Activated T-cell treated with anti-CD3 and anti-CD28 coated beads, Interleukin-2, amount 50 U/mL, for 4 hours (primary cell): Measurements from ENCODE around the gene TNP1. TPM values are rescaled to one million over a fixed set of nuclear protein-coding genes. Genes with fewer than 3 reads are reported as not detected.

Source experiments
- ATAC-seq, 2 donors: fragments of 200-7000 bp; cut with Tn5 transposase; one replicate each; pipeline ENCODE4 v1.10.0; 2021
- DNase-seq: peaks from one replicate; pipeline ENCODE4 v3.0.0-alpha.2; 2020
- H3K27me3 Mint-ChIP-seq: one replicate; pipeline ENCODE4 v1.8.0; 2021; ENCODE audit warnings: low read depth, mixed read lengths
- H3K36me3 Mint-ChIP-seq: one replicate; pipeline ENCODE4 v1.8.0; 2022; ENCODE audit warnings: mixed read lengths; ENCODE audit not compliant: insufficient read depth
- H3K4me1 Mint-ChIP-seq: one replicate; pipeline ENCODE4 v1.8.0; 2021; ENCODE audit warnings: low read depth, mixed read lengths
- H3K4me3 Mint-ChIP-seq: one replicate; pipeline ENCODE4 v1.8.0; 2021; ENCODE audit warnings: mild to moderate bottlenecking, moderate library complexity, mixed read lengths
- H3K9me3 Mint-ChIP-seq: one replicate; pipeline ENCODE4 v1.8.0; 2021; ENCODE audit warnings: mixed read lengths
- total RNA-seq, 3 donors: library from RNA; stranded (reverse); gene quantifications; one replicate each; pipeline ENCODE4 v1.2.1, GENCODE V29; 2021

Gene TNP1
- total RNA-seq, 3 donors from 2014 or later, result not detected

GRCh38 chr2:216838151-216838550 lies 21.7 kb downstream of the TNP1 start:
- Mint-ChIP-seq H3K27me3 (peaks cover 12% of the 10 kb centered on the region), H3K4me1 (no peaks in the 10 kb centered on the region), H3K36me3 (no peaks in the 10 kb centered on the region), H3K9me3 (no peaks in the 10 kb centered on the region), H3K4me3 (no peak overlapping the region)
- DNase-seq (no peak), ATAC-seq (no peak)

GRCh38 chr2:216837740-216838139 lies 22.1 kb downstream of the TNP1 start:
- H3K36me3 Mint-ChIP-seq, result no peaks in the 10 kb centered on the region
- no peaks in the 10 kb centered on the region for H3K9me3 Mint-ChIP-seq
- ATAC-seq (no peak), DNase-seq (no peak)
- H3K4me3 Mint-ChIP-seq, result no peak overlapping the region
- H3K4me1 Mint-ChIP-seq, result no peaks in the 10 kb centered on the region
- peaks cover 8% of the 10 kb centered on the region for H3K27me3 Mint-ChIP-seq

DNA sequence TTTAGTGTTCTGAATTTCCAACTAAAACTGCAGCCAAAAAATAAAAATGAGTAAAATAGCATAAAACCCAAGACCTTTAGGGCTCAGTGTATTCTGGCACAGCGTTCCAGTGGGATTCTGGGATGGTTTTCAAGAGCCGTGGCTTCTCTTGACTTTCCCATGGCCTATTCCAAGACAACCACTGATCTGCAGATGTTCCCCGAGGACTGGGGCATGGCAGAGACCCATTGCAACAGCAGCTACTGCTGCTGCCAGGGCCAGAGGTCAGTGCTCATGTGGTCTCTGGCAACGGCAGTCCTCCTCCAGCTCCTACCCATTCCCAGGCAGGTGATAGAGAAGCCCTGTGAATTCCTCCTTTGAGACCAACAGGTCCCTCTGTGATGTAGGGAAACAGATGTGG lies 26.8 kb downstream of the TNP1 start:
- no peaks in the 10 kb centered on the region for H3K36me3 Mint-ChIP-seq
- no peaks in the 10 kb centered on the region for H3K9me3 Mint-ChIP-seq
- DNase-seq, result no peak
- no peaks in the 10 kb centered on the region for H3K4me1 Mint-ChIP-seq
- H3K4me3 Mint-ChIP-seq, result no peak overlapping the region
- ATAC-seq, result no peak
- H3K27me3 Mint-ChIP-seq, result peaks cover 7% of the 10 kb centered on the region

GRCh38 chr2:216830346-216830745 lies 29.5 kb downstream of the TNP1 start:
- ATAC-seq, result no peak
- no peaks in the 10 kb centered on the region for H3K4me1 Mint-ChIP-seq
- no peak overlapping the region for H3K4me3 Mint-ChIP-seq
- H3K9me3 Mint-ChIP-seq, result no peaks in the 10 kb centered on the region
- DNase-seq, result no peak
- H3K36me3 Mint-ChIP-seq, result no peaks in the 10 kb centered on the region
- peaks cover 5% of the 10 kb centered on the region for H3K27me3 Mint-ChIP-seq

- Mint-ChIP-seq H3K4me1 (no peaks in the 10 kb centered on the region), H3K27me3 (peaks cover 5% of the 10 kb centered on the region), H3K9me3 (no peaks in the 10 kb centered on the region), H3K36me3 (no peaks in the 10 kb centered on the region), H3K4me3 (no peak overlapping the region)
- no peak for DNase-seq
- no peak for ATAC-seq
Observed at GRCh38 chr2:216829533-216829932, 30.3 kb downstream of the TNP1 start.

DNA sequence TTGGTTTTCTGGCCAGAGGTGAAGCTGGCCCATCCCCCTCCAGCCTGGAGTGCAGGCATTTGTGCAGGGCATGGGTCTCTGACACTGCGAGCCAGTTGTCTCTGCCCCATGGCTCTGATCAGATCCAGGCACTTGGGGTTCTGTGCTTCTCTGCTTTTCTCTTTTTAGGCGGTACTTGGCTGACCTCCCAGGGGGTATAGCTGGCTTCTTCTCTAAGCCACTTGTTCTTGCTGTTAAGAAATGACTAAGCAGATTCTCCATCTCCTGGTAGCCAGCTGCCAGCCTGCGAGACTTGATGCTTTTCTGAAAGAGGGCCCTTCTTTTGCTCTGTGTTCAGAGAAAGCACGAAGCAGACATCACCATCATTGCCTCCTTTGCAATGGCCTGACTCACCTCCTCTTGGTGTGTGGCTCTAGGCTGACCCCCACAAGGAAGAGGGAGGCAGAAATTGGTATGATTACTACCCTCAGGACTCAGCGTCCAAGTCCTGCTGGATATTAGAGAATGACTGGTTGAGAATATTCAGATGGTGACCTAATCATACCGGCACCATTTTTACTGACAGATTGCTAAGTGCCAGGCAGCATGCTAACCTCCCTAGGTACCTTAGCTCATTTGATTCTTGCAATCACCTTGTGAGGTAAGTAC lies 32.7 kb downstream of the TNP1 start:
- Mint-ChIP-seq H3K36me3 (no peaks in the 10 kb centered on the region), H3K4me3 (no peak overlapping the region), H3K9me3 (no peaks in the 10 kb centered on the region), H3K4me1 (no peaks in the 10 kb centered on the region), H3K27me3 (peaks cover 4% of the 10 kb centered on the region)
- ATAC-seq (no peak), DNase-seq (no peak)

GRCh38 chr2:216822470-216822869 lies 37.4 kb downstream of the TNP1 start:
- DNase-seq (no peak), ATAC-seq (no peak)
- Mint-ChIP-seq H3K27me3 (no peaks in the 10 kb centered on the region), H3K4me3 (no peak overlapping the region), H3K9me3 (no peaks in the 10 kb centered on the region), H3K4me1 (no peaks in the 10 kb centered on the region), H3K36me3 (no peaks in the 10 kb centered on the region)

- no peak for ATAC-seq
- H3K4me1 Mint-ChIP-seq, result no peaks in the 10 kb centered on the region
Observed at GRCh38 chr2:216820709-216821108, 39.2 kb downstream of the TNP1 start.

DNA sequence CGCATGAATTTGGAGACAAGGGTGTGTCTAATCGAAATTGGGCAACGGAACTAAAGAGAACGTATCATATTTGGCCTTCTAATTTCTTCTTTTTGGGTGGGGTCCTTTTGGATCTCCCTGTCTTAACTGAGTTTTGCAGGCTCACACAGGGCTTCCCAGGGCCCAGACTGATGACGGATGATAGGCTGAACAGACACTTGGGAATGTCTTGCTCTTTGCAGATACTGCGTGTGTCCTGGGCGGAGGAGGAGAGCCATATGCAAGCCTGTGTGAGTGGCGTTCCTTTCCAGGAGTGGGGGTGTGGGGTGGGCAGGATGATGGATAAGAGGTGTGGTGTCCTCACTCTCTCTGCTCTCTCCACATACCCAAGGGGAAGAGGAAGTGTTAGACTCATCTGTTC lies 40.1 kb downstream of the TNP1 start:
- no peak for ATAC-seq
- DNase-seq, result no peak
- H3K36me3 Mint-ChIP-seq, result no peaks in the 10 kb centered on the region
- H3K27me3 Mint-ChIP-seq, result peaks cover 2% of the 10 kb centered on the region
- H3K4me1 Mint-ChIP-seq, result no peaks in the 10 kb centered on the region
- no peak overlapping the region for H3K4me3 Mint-ChIP-seq
- H3K9me3 Mint-ChIP-seq, result no peaks in the 10 kb centered on the region

More at GRCh38 chr2:216820709-216821108, 39.2 kb downstream of the TNP1 start:
- Mint-ChIP-seq H3K9me3 (no peaks in the 10 kb centered on the region), H3K36me3 (no peaks in the 10 kb centered on the region), H3K4me3 (no peak overlapping the region), H3K27me3 (no peaks in the 10 kb centered on the region)
- no peak for DNase-seq

GRCh38 chr2:216819055-216819454 lies 40.8 kb downstream of the TNP1 start:
- no peak for ATAC-seq
- Mint-ChIP-seq H3K36me3 (no peaks in the 10 kb centered on the region), H3K4me1 (no peaks in the 10 kb centered on the region), H3K4me3 (no peak overlapping the region), H3K27me3 (peaks cover 4% of the 10 kb centered on the region), H3K9me3 (no peaks in the 10 kb centered on the region)
- DNase-seq, result no peak

DNA sequence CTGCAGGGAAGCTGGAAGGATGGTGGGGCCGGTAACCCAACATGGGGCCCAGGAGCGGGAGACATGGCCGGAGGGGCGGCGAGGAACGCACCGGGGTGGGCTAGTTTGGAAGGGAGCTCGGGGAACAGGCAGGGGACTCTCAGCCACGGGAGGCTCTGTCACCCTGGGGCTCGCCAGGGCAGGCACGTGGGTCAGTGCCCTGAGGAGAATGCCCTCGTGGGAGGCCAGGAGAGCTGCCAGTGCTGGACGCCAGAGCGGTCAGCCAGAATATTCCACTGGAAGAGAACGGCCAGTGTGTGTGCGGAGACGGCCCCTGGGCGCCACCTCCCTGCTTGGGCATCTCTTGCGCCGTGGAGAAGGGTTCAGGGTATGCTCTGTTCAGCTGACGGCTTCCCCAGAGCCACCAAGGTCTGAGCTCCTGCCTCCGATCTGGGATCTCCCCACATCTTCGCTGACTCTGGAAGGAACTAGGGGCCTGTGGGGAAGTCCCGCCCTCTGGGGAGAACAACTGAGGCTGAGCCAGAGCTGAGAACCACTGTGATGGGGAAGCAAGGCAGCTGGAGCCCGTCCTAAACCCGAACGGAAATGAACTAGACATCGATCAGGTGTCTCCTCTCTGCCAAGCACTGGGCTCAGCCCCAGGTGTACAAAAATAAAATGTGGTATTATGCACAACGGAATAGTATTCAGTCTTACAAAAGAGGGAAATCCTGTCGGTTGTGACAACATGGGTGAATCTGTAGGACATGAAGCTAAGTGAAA lies 49.3 kb downstream of the TNP1 start:
- Mint-ChIP-seq H3K4me3 (no peak overlapping the region), H3K27me3 (peaks cover 4% of the 10 kb centered on the region), H3K9me3 (no peaks in the 10 kb centered on the region), H3K4me1 (no peaks in the 10 kb centered on the region), H3K36me3 (no peaks in the 10 kb centered on the region)
- DNase-seq, result no peak
- no peak for ATAC-seq

Other genes starting within 250 kb of the TNP1 start
- 1 to 10 TPM in 2 of 3 donors, under 1 TPM in 1; 0.73 to 1.9 (median 1.4) TPM for gene IGFBP2, start 226.6 kb downstream of the TNP1 start, total RNA-seq
- 1 to 10 TPM; 1.8 to 2.7 (median 2.4) TPM for gene IGFBP5, start 164.5 kb downstream of the TNP1 start, total RNA-seq